Measurements from ENCODE around the gene TEAD1. TPM values are rescaled to one million over a fixed set of nuclear protein-coding genes. Genes with fewer than 3 reads are reported as not detected.

Gene TEAD1
- total RNA-seq, 4 donors from 2014 or later, result 184 to 272 (median 208) TPM

- Histone ChIP-seq H3K9me3 (no peaks in the 10 kb centered on the region), H3K36me3 (peaks cover 0 to 28% of the 10 kb centered on the region in 2 donors), H3K4me1 (peaks cover 0 to 73% (median 3%) of the 10 kb centered on the region in 3 donors), H3K27ac (no peak overlapping the region), H3K27me3 (no peaks in the 10 kb centered on the region), H3K4me3 (no peak overlapping the region)
- TF ChIP-seq EP300 (IDR thresholded peaks at IDR 0.05) (no peak), CTCF (IDR thresholded peaks at IDR 0.05) (no peak), POLR2A (IDR thresholded peaks at IDR 0.05) (no peak), POLR2AphosphoS5 (IDR thresholded peaks at IDR 0.05) (no peak)
- ATAC-seq, result no peak
- 85 to 96% methylated on average over 2 of the region's 3 CpGs for WGBS, 2 donors (ENCODE audit: low coverage in 1 of 2)
These were observed 92.8 kb downstream of the TEAD1 start for GRCh38 chr11:12767027-12767426.

- Histone ChIP-seq H3K4me3 (no peak overlapping the region), H3K4me1 (peaks cover 0 to 72% (median 3%) of the 10 kb centered on the region in 3 donors), H3K27ac (no peak overlapping the region), H3K36me3 (peaks cover 0 to 28% of the 10 kb centered on the region in 2 donors), H3K27me3 (no peaks in the 10 kb centered on the region), H3K9me3 (no peaks in the 10 kb centered on the region)
- 76 to 81% methylated on average over 4 to 5 of the region's 5 CpGs for WGBS, 2 donors (ENCODE audit: low coverage in 1 of 2)
- TF ChIP-seq POLR2AphosphoS5 (IDR thresholded peaks at IDR 0.05) (no peak), EP300 (IDR thresholded peaks at IDR 0.05) (no peak), CTCF (IDR thresholded peaks at IDR 0.05) (no peak), POLR2A (IDR thresholded peaks at IDR 0.05) (no peak)
- ATAC-seq, result no peak
These were observed 93.4 kb downstream of the TEAD1 start for GRCh38 chr11:12767577-12767976.

- no peaks in the 10 kb centered on the region for H3K9me3 ChIP-seq
- no peaks in the 10 kb centered on the region for H3K27me3 ChIP-seq
- TF ChIP-seq POLR2AphosphoS5 (IDR thresholded peaks at IDR 0.05), result no peak
- TF ChIP-seq CTCF (IDR thresholded peaks at IDR 0.05), result no peak
- no peak for TF ChIP-seq EP300 (IDR thresholded peaks at IDR 0.05)
- no peak for TF ChIP-seq POLR2A (IDR thresholded peaks at IDR 0.05)
- H3K4me3 ChIP-seq, result no peak overlapping the region
- H3K4me1 ChIP-seq, result peaks cover 0 to 66% (median 3%) of the 10 kb centered on the region in 3 donors
- H3K36me3 ChIP-seq, result peaks cover 0 to 28% of the 10 kb centered on the region in 2 donors
- WGBS, 2 donors (ENCODE audit: low coverage in 1 of 2), result 69 to 95% methylated on average over 3 of the region's 7 CpGs
- no peak overlapping the region for H3K27ac ChIP-seq
- ATAC-seq, result no peak
These were observed 94.8 kb downstream of the TEAD1 start for GRCh38 chr11:12768726-12769673.

- Histone ChIP-seq H3K4me3 (no peak overlapping the region), H3K9me3 (no peaks in the 10 kb centered on the region), H3K27me3 (no peaks in the 10 kb centered on the region), H3K4me1 (peaks cover 0 to 63% (median 3%) of the 10 kb centered on the region in 3 donors), H3K27ac (no peak overlapping the region), H3K36me3 (peaks cover 0 to 20% of the 10 kb centered on the region in 2 donors)
- no peak for TF ChIP-seq POLR2A (IDR thresholded peaks at IDR 0.05)
- no peak for TF ChIP-seq POLR2AphosphoS5 (IDR thresholded peaks at IDR 0.05)
- no peak for TF ChIP-seq CTCF (IDR thresholded peaks at IDR 0.05)
- no peak for TF ChIP-seq EP300 (IDR thresholded peaks at IDR 0.05)
- ATAC-seq, result no peak
- 15 to 16% methylated on average over 3 of the region's 3 CpGs for WGBS, 2 donors (ENCODE audit: low coverage in 1 of 2)
These were observed 95.7 kb downstream of the TEAD1 start for GRCh38 chr11:12769834-12770345.

Data from gastroesophageal sphincter (tissue), 4 donors.